ENCODE results near the gene BACH2.

- TF ChIP-seq, protein P1, sequence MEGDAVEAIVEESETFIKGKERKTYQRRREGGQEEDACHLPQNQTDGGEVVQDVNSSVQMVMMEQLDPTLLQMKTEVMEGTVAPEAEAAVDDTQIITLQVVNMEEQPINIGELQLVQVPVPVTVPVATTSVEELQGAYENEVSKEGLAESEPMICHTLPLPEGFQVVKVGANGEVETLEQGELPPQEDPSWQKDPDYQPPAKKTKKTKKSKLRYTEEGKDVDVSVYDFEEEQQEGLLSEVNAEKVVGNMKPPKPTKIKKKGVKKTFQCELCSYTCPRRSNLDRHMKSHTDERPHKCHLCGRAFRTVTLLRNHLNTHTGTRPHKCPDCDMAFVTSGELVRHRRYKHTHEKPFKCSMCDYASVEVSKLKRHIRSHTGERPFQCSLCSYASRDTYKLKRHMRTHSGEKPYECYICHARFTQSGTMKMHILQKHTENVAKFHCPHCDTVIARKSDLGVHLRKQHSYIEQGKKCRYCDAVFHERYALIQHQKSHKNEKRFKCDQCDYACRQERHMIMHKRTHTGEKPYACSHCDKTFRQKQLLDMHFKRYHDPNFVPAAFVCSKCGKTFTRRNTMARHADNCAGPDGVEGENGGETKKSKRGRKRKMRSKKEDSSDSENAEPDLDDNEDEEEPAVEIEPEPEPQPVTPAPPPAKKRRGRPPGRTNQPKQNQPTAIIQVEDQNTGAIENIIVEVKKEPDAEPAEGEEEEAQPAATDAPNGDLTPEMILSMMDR (IDR thresholded peaks at IDR 0.05; ENCODE audit: poor library complexity, severe bottlenecking), result no peak
- TF ChIP-seq RAD21 (conservative IDR thresholded peaks at IDR 0.05), result no peak
- TF ChIP-seq EZH2 (IDR thresholded peaks at IDR 0.05; ENCODE audit: borderline replicate concordance, insufficient read depth, low read length, poor library complexity, severe bottlenecking), result no peak
- no peak for TF ChIP-seq POLR2AphosphoS5 (IDR thresholded peaks at IDR 0.05)
- no peak for TF ChIP-seq MXI1 (conservative IDR thresholded peaks at IDR 0.05; ENCODE audit: poor library complexity, severe bottlenecking)
- TF ChIP-seq EP300 (conservative IDR thresholded peaks at IDR 0.05; ENCODE audit: poor library complexity, severe bottlenecking), result no peak
- TF ChIP-seq TAF1 (IDR thresholded peaks at IDR 0.05; ENCODE audit: low read depth), result no peak
- TF ChIP-seq, protein P2, sequence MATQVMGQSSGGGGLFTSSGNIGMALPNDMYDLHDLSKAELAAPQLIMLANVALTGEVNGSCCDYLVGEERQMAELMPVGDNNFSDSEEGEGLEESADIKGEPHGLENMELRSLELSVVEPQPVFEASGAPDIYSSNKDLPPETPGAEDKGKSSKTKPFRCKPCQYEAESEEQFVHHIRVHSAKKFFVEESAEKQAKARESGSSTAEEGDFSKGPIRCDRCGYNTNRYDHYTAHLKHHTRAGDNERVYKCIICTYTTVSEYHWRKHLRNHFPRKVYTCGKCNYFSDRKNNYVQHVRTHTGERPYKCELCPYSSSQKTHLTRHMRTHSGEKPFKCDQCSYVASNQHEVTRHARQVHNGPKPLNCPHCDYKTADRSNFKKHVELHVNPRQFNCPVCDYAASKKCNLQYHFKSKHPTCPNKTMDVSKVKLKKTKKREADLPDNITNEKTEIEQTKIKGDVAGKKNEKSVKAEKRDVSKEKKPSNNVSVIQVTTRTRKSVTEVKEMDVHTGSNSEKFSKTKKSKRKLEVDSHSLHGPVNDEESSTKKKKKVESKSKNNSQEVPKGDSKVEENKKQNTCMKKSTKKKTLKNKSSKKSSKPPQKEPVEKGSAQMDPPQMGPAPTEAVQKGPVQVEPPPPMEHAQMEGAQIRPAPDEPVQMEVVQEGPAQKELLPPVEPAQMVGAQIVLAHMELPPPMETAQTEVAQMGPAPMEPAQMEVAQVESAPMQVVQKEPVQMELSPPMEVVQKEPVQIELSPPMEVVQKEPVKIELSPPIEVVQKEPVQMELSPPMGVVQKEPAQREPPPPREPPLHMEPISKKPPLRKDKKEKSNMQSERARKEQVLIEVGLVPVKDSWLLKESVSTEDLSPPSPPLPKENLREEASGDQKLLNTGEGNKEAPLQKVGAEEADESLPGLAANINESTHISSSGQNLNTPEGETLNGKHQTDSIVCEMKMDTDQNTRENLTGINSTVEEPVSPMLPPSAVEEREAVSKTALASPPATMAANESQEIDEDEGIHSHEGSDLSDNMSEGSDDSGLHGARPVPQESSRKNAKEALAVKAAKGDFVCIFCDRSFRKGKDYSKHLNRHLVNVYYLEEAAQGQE (IDR thresholded peaks at IDR 0.05; ENCODE audit: borderline replicate concordance), result no peak
Measured at GRCh38 chr6:89941031-89941762, 355.4 kb downstream of the BACH2 start.
